Measurements from ENCODE around the gene DUOXA1. TPM values are rescaled to one million over a fixed set of nuclear protein-coding genes. Genes with fewer than 3 reads are reported as not detected.

Gene DUOXA1
- total RNA-seq, 1 donor from 2014 or later, result 4.2 TPM

- Histone ChIP-seq H3K27me3 (no peaks in the 10 kb centered on the region), H3K9me3 (no peaks in the 10 kb centered on the region), H3K4me1 (no peaks in the 10 kb centered on the region), H3K4me3 (no peak overlapping the region), H3K36me3 (no peaks in the 10 kb centered on the region), H3K27ac (no peak overlapping the region)
- TF ChIP-seq CTCF (IDR thresholded peaks at IDR 0.05), result no peak
- intact Hi-C loops (cut with DNase I), result no loop called here
- DNase-seq (ENCODE audit: low spot score in 2 of 2), result no peak
Measured at GRCh38 chr15:45147606-45148005, 17.9 kb upstream of the DUOXA1 start.

GRCh38 chr15:45146405-45146804, 16.7 kb upstream of the DUOXA1 start:
- H3K27ac ChIP-seq, result no peak overlapping the region
- no peak for TF ChIP-seq CTCF (IDR thresholded peaks at IDR 0.05)
- no peak overlapping the region for H3K4me3 ChIP-seq
- no peak for DNase-seq (ENCODE audit: low spot score in 2 of 2)
- H3K4me1 ChIP-seq, result no peaks in the 10 kb centered on the region
- no peaks in the 10 kb centered on the region for H3K9me3 ChIP-seq
- no peaks in the 10 kb centered on the region for H3K36me3 ChIP-seq
- intact Hi-C loops (cut with DNase I), result no loop called here
- H3K27me3 ChIP-seq, result no peaks in the 10 kb centered on the region

GRCh38 chr15:45144775-45145174, 15.1 kb upstream of the DUOXA1 start:
- intact Hi-C loops (cut with DNase I), result no loop called here
- Histone ChIP-seq H3K4me1 (no peaks in the 10 kb centered on the region), H3K27me3 (no peaks in the 10 kb centered on the region), H3K9me3 (no peaks in the 10 kb centered on the region), H3K36me3 (no peaks in the 10 kb centered on the region), H3K27ac (no peak overlapping the region), H3K4me3 (no peak overlapping the region)
- TF ChIP-seq CTCF (IDR thresholded peaks at IDR 0.05), result no peak
- no peak for DNase-seq (ENCODE audit: low spot score in 2 of 2)

GRCh38 chr15:45143946-45144345, 14.3 kb upstream of the DUOXA1 start:
- no peak overlapping the region for H3K27ac ChIP-seq
- intact Hi-C loops (cut with DNase I), result no loop called here
- no peaks in the 10 kb centered on the region for H3K36me3 ChIP-seq
- no peaks in the 10 kb centered on the region for H3K27me3 ChIP-seq
- no peak overlapping the region for H3K4me3 ChIP-seq
- no peaks in the 10 kb centered on the region for H3K4me1 ChIP-seq
- no peaks in the 10 kb centered on the region for H3K9me3 ChIP-seq
- DNase-seq (ENCODE audit: low spot score in 2 of 2), result no peak
- no peak for TF ChIP-seq CTCF (IDR thresholded peaks at IDR 0.05)

GRCh38 chr15:45143056-45143455, 13.4 kb upstream of the DUOXA1 start:
- Histone ChIP-seq H3K27me3 (no peaks in the 10 kb centered on the region), H3K27ac (no peak overlapping the region), H3K4me1 (no peaks in the 10 kb centered on the region), H3K36me3 (no peaks in the 10 kb centered on the region), H3K4me3 (no peak overlapping the region), H3K9me3 (no peaks in the 10 kb centered on the region)
- TF ChIP-seq CTCF (IDR thresholded peaks at IDR 0.05), result no peak
- intact Hi-C loops (cut with DNase I), result no loop called here
- no peak for DNase-seq (ENCODE audit: low spot score in 2 of 2)

- Histone ChIP-seq H3K27me3 (no peaks in the 10 kb centered on the region), H3K4me1 (no peaks in the 10 kb centered on the region), H3K9me3 (no peaks in the 10 kb centered on the region), H3K27ac (no peak overlapping the region), H3K36me3 (no peaks in the 10 kb centered on the region), H3K4me3 (no peak overlapping the region)
- intact Hi-C loops (cut with DNase I), result no loop called here
- TF ChIP-seq CTCF (IDR thresholded peaks at IDR 0.05), result no peak
- DNase-seq (ENCODE audit: low spot score in 2 of 2), result no peak
Measured at GRCh38 chr15:45141386-45141785, 11.7 kb upstream of the DUOXA1 start.

All from ascending aorta (tissue), 2 donors.